NOMO-1 (cell line): ENCODE data around the gene RFNG.
A peak's percentile ranks its signal among the peaks of the same experiment; 100 is the strongest.

Experiments used
- DNase-seq, 2 experiments: peaks; one replicate each; lab custom pipeline; 2025; ENCODE audit not compliant: unreplicated experiment in 2 of 2; lab: John Stamatoyannopoulos, UW

Gene RFNG

DNA sequence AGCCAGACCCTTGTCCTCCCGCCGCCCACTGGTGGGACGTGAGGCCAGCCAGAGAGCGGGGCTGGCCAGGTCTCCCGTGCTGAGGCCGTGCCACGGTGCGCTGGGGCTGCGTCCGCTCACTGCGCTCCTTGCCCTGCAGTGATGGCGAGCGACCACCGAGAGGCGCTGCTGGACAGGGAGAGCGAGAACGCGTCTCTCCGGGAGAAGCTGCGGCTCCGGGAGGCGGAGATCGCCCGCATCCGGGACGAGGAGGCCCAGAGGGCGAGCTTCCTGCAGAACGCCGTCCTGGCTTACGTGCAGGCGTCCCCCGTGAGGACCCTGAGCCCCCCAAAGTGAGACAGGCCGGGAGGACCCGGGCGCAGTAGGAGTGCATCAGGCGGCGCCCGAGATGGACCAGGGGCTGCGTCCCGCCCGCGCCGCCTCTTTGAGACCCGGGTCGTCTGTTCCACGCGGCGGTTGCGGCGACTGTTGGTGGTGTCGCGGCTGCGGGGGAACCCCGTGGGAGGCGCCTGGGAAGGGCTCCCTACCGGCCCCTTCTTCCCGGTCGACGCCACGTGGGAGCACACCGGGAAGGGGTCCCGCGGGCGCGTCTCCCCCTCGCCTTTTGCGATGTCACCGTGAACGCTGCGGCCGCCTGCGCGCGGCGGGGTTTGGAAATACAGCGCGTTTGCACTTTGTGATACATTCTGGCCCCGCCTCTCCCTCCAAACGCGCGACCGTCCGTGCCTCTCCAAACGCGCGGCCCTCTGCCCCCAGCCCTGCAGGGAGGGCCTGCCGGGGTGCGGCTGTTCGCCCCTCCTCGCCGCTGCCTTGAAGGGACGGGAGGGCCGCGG lies 20.9 kb downstream of the RFNG start:
- DNase-seq = peak; percentile 76 to 85

DNA sequence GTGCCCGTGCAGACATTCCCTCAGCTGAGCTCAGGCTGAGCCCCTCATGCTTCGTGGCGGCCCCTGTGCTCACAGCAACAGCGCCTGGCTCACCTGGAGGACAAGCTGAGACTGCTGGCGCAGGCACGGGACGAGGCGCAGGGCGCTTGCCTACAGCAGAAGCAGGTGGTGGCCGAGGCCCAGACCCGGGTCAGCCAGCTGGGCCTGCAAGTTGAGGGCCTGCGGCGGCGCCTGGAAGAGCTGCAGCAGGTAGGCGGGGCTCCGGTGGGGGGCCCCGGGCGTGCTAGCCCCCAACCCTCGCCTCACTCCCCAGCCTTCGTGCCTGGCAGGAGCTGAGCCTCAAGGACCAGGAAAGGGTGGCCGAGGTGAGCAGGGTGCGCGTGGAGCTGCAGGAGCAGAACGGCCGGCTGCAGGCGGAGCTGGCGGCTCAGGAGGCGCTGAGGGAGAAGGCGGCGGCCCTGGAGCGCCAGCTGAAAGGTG lies 21.6 kb downstream of the RFNG start:
- DNase-seq = no peak

DNA sequence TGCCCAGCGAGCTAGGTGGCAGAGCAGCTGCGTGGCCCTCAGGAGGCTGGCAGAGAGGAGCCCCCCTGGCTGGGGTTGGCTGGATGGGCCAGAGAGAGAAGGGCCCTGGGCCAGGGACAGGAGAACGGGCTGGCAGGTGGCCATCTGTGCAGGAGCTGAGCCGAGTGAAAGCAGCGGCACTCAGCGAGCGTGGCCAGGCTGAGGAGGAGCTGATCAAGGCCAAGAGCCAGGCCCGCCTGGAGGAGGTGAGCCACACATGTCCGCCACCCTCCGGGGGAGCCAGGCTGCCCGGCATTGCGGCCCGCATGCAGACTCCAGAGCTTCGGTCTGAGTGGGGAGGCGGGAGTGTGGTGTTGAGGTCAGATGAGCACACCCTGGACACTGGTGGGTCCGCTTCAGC lies 22.2 kb downstream of the RFNG start:
- no peak for DNase-seq

DNA sequence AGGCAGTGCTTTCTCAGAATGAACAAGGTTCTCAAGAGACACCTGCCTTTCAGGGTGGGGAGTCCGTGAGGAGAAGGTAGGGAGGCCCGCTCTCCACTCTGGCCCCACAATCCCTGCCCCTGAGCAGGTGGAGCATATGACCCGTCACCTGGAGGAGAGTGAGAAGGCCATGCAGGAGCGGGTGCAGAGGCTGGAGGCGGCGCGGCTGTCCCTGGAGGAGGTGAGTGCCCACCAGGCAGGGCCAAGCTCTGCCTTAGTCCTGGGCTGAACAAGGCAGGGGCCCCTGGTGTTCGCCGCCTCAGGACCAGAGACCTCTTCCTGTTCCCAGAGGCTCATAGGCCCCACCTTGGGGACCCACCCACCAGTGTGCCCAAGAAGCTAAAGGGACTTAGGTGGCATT lies 22.6 kb downstream of the RFNG start:
- no peak for DNase-seq

DNA sequence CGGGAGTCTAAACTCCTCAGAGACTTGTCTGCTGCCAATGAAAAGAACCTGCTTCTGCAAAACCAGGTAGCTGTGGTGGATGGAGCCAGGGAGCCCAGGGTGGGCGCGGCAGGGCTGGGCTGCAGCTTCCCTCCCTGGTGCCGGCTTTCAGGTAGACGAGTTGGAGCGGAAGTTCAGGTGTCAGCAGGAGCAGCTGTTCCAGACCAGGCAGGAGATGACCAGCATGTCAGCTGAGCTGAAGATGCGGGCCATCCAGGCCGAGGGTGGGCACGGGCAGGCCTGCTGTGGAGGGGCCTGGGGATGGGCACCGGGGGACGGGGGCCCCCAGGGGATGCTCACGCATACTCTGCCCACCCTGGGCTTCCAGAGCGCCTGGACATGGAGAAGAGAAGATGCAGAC lies 23.4 kb downstream of the RFNG start:
- DNase-seq = no peak

DNA sequence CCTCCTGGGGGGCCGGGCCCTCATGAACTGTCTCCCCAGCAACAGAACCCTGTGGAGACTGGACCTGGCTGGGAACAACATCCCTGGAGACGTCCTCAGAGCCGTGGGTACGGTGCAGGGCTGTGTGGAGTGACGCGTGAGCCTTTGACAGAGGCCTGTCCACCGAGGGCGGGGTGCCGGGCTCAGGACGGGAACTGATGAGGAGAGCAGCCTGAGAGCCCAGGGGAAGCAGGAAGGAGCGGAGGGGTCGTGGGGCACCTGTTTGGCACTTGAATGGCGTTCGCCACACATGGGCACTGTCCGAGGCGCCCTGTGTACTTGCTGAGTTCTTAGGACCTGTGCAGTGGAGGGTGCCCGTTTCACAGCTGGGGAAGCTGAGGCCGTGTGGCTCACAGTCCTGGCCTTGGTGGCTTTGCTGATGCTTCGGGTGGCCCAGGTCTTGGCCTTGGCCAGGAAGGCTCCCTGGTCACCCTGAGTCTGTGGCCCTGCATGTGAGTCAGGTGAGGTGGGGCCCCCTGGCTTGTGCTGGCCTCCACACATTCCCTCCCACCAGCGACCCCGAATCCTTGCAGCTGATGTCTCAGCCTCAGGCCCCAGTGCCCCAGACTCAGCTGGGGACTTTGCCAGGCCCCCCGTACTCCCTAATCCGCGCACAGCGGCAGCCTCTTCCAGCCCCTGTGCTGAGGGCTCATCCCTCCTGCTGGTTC lies 26.1 kb downstream of the RFNG start:
- DNase-seq = no peak

DNA sequence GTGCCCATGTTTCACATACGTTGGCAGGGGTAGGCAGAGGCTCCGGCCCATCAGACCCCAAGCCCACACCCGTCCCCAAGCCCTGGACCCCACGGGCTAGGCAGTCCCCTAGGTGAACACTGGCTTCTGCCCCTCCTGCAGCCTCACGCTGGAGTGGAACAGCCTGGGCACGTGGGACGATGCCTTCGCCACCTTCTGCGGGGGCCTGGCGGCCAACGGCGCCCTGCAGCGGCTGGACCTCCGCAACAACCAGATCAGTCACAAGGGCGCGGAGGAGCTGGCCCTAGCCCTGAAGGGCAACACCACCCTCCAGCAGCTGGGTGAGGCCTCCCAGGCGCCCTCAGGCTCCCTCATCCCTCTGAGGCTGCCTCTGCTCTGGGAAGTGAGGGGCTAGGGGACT lies 26.8 kb downstream of the RFNG start:
- no peak for DNase-seq

DNA sequence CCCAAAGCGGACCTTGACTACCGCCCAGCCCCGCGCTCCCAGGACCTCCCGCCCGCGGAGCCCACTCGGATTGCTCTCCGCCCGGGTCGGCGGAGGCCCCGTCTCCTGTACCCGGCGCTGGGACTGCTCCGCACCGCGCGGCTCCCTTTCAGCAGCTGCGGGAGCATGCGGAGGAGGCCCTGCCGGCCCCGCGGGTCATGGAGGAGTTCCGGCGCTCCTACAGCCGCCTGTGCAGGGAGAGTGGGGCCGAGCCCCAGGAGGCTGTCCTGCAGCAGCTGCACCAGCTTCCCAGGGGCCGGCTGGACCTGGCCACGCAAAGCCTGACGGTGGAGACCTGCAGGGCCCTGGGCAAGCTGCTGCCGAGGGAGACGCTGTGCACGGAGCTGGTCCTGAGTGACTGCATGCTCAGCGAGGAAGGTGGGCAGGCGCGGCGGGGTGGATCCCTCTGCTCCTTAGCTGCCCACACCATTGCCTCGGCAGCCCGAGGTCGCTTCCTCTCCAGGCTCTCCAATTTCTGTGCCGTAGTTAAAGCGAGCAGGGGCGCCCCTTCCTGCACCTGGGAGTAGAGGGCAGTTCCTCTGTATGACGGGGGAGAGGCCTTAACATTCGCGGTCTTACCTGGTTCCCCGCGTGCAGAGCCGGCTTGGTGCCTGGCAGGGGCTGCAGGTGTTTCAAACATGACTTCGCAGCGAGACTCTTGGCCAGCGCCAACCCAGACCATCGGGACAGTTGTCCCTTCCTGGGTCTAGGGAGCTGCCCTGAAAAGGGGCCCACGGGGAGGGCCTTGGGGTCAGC lies 28.0 kb downstream of the RFNG start:
- DNase-seq = peak; percentile 38 to 43

DNA sequence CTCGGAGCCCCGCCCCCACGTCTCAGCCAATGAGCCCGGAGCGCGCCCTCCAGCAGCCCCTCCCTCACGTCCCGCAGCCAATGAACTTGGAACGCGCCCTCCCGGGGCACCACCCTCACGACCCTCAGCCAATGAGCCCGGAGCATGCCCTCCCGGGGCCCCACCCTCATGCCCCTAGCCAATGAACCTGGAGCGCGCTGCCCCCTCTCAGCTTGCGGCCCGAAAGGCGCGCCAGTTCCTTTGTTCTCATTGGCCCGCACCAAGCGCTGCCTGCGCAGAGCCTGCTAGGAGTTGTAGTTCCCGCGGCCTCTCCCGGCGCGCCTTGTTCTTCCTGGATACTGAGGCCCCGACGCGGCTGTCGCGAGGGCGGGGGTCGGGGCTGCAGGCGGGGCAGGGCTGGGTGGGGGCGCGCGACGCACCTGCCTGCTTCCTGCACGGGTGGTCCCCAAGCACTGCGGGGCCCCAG lies 28.6 kb downstream of the RFNG start, which contains the start of gene LRRC45:
TSS of gene LRRC45 (plus strand) at position 325 of the 466 bp plus-strand sequence. CDS start 339 bp downstream, outside the sequence.
- DNase-seq = peak; percentile 99 to 100

DNA sequence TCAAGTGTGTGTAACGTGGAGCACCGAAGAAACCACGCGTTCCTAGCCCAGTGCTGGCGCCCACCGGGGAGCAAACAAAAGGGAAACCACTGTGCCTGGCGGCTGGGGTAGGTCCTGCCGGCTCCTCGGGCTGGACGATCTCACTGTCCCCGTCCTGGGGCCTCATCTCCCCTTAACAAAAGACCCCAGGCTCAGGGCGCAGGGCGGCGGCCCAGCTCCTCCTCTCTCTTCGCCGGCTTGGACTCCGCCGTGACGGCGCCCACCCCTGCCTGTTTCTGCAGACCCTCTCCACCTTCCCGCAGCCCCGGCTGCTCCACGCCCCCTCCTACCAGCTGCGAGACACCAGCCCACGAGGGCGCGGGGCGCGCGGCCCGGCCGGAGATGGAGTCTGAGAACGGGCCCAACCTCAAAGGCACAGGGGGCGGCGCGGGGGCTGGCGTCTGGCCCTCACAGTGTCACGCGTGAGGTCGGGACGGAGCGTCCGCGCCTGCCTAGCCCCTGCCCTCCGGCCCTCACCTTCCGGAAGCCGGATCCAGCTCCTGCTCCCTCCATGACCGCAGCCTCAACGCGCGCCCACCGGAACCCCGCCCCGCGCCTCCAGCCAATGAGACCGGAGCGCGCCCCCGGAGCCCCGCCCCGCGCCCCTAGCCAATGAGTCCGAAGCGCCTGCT lies 29.2 kb downstream of the RFNG start, which contains the start of gene CENPX:
TSS of gene CENPX (minus strand) at position 569 of the 671 bp plus-strand sequence. CDS start at position 552, 17 bp downstream.
- no peak for DNase-seq

DNA sequence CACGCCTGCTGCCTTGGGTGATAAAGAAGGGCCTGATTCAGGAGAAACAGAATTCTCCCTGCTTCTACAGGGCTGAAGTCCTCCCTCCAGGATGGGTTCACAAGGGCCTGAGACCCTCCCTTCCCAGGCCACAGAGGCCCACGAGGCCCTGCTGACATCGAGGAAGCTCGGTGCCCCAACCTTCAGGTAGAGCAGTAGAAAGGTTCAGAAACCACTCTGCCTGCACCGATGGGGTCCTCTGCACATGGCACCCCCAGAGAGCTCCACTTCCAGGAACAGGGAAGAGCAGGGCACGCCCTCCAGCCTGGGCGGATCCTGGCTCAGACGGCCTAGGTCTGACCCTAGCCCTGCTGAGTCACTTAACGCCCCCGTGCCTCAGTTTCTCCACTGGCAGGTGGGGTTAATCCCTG lies 29.7 kb downstream of the RFNG start:
- DNase-seq = no peak

DNA sequence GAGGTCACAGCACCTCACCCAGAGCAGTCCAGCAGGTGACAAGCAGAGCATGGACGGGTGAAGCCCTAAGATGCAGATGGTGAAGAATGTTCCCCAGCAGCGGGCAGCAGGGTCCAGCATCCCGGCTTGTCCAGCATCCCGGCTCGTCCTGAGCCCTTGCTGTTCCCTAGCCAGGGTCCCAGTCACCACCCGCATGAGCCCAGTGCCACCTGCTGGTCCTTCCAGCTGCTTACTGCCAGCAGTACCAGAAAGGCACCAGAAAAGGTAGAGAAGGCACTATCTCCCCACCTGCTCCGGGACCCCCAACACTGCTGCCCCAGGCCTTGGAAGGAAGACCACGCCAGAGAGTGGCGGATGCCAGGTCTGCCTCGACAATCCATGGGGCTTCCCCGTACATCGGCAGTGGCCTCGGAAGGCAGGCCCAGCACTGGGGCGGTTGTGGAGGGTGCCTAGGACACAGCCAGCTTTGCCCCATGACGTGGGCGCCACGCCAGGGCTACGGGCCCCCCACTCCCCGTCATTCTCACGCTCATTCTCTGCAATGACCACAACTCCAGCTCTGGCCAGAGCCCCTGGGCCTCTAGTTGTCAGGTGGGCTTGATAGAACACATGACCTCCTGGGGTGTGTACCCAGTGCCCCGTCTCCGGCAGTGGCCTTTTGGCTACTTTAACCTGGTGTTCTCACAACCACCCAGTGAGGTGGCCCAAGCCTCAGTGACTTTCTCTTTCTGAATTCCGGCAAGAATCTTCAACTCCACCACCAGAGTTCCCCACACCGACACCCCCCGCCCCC lies 30.3 kb downstream of the RFNG start:
- DNase-seq = peak in 1 of 2 experiments; percentile 44

DNA sequence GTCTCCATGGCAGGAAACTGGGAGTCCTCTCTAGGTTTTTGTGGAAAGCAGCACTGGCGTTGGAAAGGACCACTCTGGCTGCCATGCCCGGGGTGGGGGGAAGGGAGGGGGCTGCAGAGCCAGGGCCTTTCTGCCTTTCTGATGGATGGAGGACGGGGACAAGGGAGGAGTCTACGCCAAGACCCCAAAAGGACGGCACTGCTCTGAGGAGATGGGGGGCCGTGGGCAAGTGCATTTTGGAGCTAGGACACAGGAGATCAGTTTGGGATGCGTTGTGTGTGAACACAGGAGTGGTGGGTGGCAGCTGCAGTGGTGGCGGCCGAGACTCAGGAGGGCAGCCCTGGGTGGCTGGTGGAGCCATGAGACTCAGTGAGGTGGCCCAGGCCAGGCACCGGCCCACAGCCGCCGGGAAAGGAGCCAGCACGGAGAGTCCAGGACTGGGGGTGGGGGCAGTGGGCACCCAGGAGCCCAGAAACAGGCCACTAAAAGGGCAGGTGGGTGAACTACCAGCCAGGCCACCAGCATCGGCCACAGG lies 31.0 kb downstream of the RFNG start:
- DNase-seq = no peak

DNA sequence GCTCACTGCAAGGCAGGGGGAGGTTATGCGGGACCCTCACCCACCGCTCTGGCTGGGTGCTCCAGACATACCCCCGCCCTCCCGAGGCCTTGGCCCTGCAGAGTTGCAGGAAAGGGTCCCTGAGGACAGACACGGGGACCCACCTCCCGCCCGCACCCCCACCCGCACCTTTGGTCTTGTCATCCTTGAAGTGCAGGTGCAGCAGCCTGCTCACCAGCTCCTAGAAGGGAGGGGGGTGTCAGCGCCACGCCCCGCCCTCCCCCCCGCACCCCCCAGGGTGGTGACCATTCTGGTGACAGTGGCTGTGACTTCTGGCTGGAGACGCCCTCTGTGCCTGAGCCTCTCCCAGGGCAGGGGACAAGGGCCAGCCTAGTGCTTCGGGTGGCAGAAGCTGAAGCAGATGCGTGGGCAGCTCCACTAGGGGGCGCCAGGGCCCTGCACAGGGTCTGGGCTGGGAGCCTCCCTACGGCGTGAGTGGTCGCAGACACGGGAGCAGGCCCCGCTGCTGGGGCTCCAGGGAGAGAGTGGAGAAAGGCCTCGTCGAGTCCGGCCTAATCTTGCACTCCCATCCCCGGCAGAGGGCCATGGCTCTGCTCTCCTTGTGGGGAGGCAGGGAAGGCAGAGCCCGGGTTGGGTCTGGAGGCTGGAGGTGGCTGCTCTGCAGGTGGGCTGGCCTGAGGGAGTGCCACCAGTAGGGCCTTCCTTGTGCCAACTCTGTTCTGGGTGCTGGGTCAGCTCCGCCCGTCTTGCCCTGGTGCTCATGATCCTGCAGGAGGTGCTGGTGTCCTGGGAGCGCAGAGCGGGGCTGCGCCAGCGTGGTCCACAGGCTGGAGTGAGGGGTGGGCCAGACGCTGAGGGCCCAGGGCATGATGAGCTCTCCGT lies 31.7 kb downstream of the RFNG start:
- DNase-seq = peak; percentile 53 to 70

DNA sequence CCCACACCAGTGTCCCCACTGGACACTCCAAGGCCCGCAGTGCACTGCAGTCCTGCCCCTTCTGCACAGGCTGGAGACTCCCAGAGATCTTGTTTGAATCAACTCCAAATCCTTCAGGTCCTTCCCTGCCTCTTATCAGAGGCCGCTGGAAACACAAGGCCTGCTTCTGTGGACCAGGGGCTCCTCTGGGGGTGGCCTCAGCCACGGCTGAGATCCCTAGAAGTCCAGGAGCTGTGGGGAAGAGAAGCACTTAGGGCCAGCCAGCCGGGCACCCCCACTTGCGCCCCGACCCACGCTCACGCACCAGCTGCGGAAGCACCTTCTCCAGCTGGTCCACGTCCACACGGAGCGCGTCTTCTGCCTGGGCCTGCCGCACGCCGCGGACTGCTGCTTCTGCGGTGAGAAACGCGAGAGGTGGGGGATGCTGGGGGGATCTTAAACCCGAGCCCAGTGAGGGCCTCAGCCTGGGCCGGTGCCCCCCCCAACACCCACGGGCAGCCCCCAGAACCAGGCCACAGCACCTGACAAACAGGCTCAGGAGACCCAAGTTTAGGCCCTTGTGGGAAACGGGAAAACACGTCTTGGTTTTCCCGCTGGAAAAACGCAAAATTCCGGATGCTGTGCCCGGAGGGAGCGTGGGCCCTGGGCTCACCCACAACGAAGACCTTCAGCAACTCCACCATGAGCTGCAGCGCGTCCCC lies 32.5 kb downstream of the RFNG start:
- no peak for DNase-seq

DNA sequence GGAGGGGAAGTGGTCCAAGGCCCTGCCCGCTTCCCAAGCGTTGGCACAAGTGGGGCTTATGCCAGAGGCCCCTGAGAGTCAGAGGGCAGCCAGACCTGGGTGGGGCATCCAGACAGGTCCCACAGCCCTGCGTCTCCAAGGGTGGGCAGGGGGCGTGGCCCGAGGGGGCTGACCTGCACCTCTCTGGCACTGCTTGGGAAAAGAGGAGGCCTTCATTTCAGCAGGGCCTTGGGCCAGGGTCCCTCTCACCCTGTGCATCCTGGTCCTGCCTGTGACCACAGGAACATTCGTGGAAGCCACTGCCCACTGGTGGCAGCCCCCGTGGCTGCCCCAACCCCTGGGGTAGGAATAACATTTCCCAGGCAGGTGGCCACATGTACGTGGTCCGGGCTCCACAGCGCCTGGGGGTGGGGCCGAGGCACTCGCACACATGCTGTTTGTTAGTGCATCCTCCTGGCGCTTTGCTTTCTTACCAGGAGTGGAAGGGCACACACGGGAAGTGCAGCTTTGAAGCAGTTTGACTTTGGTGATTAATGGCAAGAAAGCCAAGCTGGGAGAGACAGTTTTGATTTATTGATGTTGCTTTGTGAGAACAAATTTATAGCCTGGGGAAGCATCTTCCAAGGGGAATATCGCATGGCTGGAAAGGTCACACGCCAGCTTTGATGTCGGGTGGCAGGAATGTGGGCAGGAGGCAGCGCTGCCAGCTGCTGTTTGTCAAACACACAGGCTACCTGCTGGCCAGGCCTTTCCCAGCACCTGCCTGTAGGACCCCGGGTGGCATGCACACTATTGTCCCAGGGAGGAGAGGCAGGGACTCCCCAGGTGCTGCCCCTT lies 33.2 kb downstream of the RFNG start:
- DNase-seq = no peak
